Spinal cord (tissue), 10 donors: ENCODE data around the gene CREB1. TPM values are rescaled to one million over a fixed set of nuclear protein-coding genes. Genes with fewer than 3 reads are reported as not detected.

Experiments used
- DNase-seq, 6 donors: peaks; one replicate each; pipeline versions ENCODE4 v3.0.0 to v3.0.0-alpha.2; 2013 to 2015; ENCODE audit warnings: low spot score in 6 of 6, low read depth in 4 of 6
- H3K27ac ChIP-seq: one replicate; pipeline ENCODE4 v1.5.1; 2013; ENCODE audit warnings: low read depth, low read length, control low read depth
- H3K27me3 ChIP-seq: one replicate; pipeline ENCODE4 v1.6.1; 2013; ENCODE audit warnings: low read length; ENCODE audit not compliant: control insufficient read depth, insufficient read depth
- H3K36me3 ChIP-seq: one replicate; pipeline ENCODE4 v1.6.1; 2013; ENCODE audit warnings: low read length; ENCODE audit not compliant: control insufficient read depth, insufficient read depth
- H3K4me1 ChIP-seq: one replicate; pipeline ENCODE4 v1.6.1; 2013; ENCODE audit warnings: low read length; ENCODE audit not compliant: control insufficient read depth, insufficient read depth
- H3K4me3 ChIP-seq: one replicate; pipeline ENCODE4 v1.5.1; 2013; ENCODE audit warnings: low read depth, low read length, control low read depth
- H3K9me3 ChIP-seq: one replicate; pipeline ENCODE4 v1.6.1; 2013; ENCODE audit warnings: low read length; ENCODE audit not compliant: control insufficient read depth, insufficient read depth
- WGBS: methylation state at CpG from one replicate; pipeline ENCODE4 v1.1.5; 2013; ENCODE audit warnings: missing lambda C conversion rate; ENCODE audit not compliant: insufficient coverage; 5-methylcytosine and 5-hydroxymethylcytosine counted together
- polyA plus RNA-seq, 2 donors: library from polyadenylated mRNA; unstranded; fragments of 120-200 nt; gene quantifications; one replicate each; pipeline ENCODE4 v1.2.1, GENCODE V29; 2013; ENCODE audit not compliant: insufficient read length in 2 of 2
- total RNA-seq, 2 donors: library from RNA; depleted of rRNA in 1 of 2; stranded (reverse); fragments of 120-200 nt in 1 of 2; fragments of >200 nt in 1 of 2; gene quantifications; one replicate each; pipeline versions ENCODE4 v1.2.3 to v1.2.4, GENCODE V29; 2013 to 2014
- donor health status: healthy.

CREB1 gene
- total and polyA plus RNA-seq, 4 donors, result 32.3 to 82.6 (median 53.4) TPM

GRCh38 chr2:207594731-207595130 lies 65.0 kb downstream of the CREB1 start:
- no CpG with 5 or more reads among the region's 4 CpGs for WGBS
- DNase-seq, result no peak

GRCh38 chr2:207599636-207600035 lies 69.9 kb downstream of the CREB1 start:
- no peaks in the 10 kb centered on the region for H3K9me3 ChIP-seq
- H3K4me1 ChIP-seq, result no peaks in the 10 kb centered on the region
- H3K36me3 ChIP-seq, result peaks cover 8% of the 10 kb centered on the region
- H3K27ac ChIP-seq, result no peak overlapping the region
- no peak overlapping the region for H3K4me3 ChIP-seq
- DNase-seq, result no peak
- no peaks in the 10 kb centered on the region for H3K27me3 ChIP-seq

More at GRCh38 chr2:207594731-207595130, 65.0 kb downstream of the CREB1 start:
- H3K9me3 ChIP-seq, result peaks cover 6% of the 10 kb centered on the region
- H3K36me3 ChIP-seq, result peaks cover 22% of the 10 kb centered on the region
- no peak overlapping the region for H3K27ac ChIP-seq
- no peak overlapping the region for H3K4me3 ChIP-seq
- no peaks in the 10 kb centered on the region for H3K27me3 ChIP-seq
- H3K4me1 ChIP-seq, result no peaks in the 10 kb centered on the region

GRCh38 chr2:207600231-207600630 lies 70.5 kb downstream of the CREB1 start:
- H3K9me3 ChIP-seq, result no peaks in the 10 kb centered on the region
- no peak overlapping the region for H3K4me3 ChIP-seq
- no peaks in the 10 kb centered on the region for H3K27me3 ChIP-seq
- H3K36me3 ChIP-seq, result peaks cover 8% of the 10 kb centered on the region
- no peak overlapping the region for H3K27ac ChIP-seq
- no peaks in the 10 kb centered on the region for H3K4me1 ChIP-seq
- DNase-seq, result no peak

- Histone ChIP-seq H3K27me3 (no peaks in the 10 kb centered on the region), H3K4me1 (no peaks in the 10 kb centered on the region), H3K36me3 (no peaks in the 10 kb centered on the region), H3K27ac (no peak overlapping the region), H3K9me3 (no peaks in the 10 kb centered on the region), H3K4me3 (no peak overlapping the region)
- no peak for DNase-seq
- WGBS, result no CpG with 5 or more reads among the region's 1 CpG
These were observed 72.0 kb downstream of the CREB1 start for GRCh38 chr2:207601774-207602173.

GRCh38 chr2:207603486-207603885 lies 73.7 kb downstream of the CREB1 start:
- H3K4me1 ChIP-seq, result no peaks in the 10 kb centered on the region
- H3K27ac ChIP-seq, result no peak overlapping the region
- no CpG with 5 or more reads among the region's 2 CpGs for WGBS
- no peaks in the 10 kb centered on the region for H3K27me3 ChIP-seq
- H3K36me3 ChIP-seq, result no peaks in the 10 kb centered on the region
- H3K4me3 ChIP-seq, result no peak overlapping the region
- no peaks in the 10 kb centered on the region for H3K9me3 ChIP-seq
- no peak for DNase-seq

- no CpG with 5 or more reads among the region's 7 CpGs for WGBS
- H3K36me3 ChIP-seq, result no peaks in the 10 kb centered on the region
These were observed 76.6 kb downstream of the CREB1 start for GRCh38 chr2:207606399-207606798.

GRCh38 chr2:207606829-207607228 lies 77.1 kb downstream of the CREB1 start:
- no peaks in the 10 kb centered on the region for H3K9me3 ChIP-seq
- H3K27me3 ChIP-seq, result no peaks in the 10 kb centered on the region
- no peaks in the 10 kb centered on the region for H3K36me3 ChIP-seq
- H3K4me1 ChIP-seq, result no peaks in the 10 kb centered on the region
- 87% methylated on average over 4 of the region's 5 CpGs for WGBS
- H3K27ac ChIP-seq, result no peak overlapping the region
- DNase-seq, result no peak
- H3K4me3 ChIP-seq, result no peak overlapping the region

More at GRCh38 chr2:207606399-207606798, 76.6 kb downstream of the CREB1 start:
- H3K4me3 ChIP-seq, result no peak overlapping the region
- H3K27me3 ChIP-seq, result no peaks in the 10 kb centered on the region
- H3K4me1 ChIP-seq, result no peaks in the 10 kb centered on the region
- no peak overlapping the region for H3K27ac ChIP-seq
- H3K9me3 ChIP-seq, result no peaks in the 10 kb centered on the region
- no peak for DNase-seq

- Histone ChIP-seq H3K9me3 (no peaks in the 10 kb centered on the region), H3K36me3 (peaks cover 3% of the 10 kb centered on the region), H3K27ac (no peak overlapping the region), H3K4me3 (no peak overlapping the region), H3K27me3 (no peaks in the 10 kb centered on the region), H3K4me1 (no peaks in the 10 kb centered on the region)
- WGBS, result 40% methylated on average over 1 of the region's 4 CpGs
- DNase-seq, result peak in 1 of 6 donors; percentile 2
These were observed 83.0 kb downstream of the CREB1 start for GRCh38 chr2:207612714-207613113.

GRCh38 chr2:207614824-207615223 lies 85.1 kb downstream of the CREB1 start:
- Histone ChIP-seq H3K27ac (no peak overlapping the region), H3K4me1 (no peaks in the 10 kb centered on the region), H3K36me3 (peaks cover 3% of the 10 kb centered on the region), H3K9me3 (no peaks in the 10 kb centered on the region), H3K4me3 (no peak overlapping the region), H3K27me3 (no peaks in the 10 kb centered on the region)
- 100% methylated on average over 2 of the region's 2 CpGs for WGBS
- DNase-seq, result no peak

GRCh38 chr2:207616185-207616584 lies 86.4 kb downstream of the CREB1 start:
- Histone ChIP-seq H3K4me1 (no peaks in the 10 kb centered on the region), H3K9me3 (no peaks in the 10 kb centered on the region), H3K27ac (no peak overlapping the region), H3K36me3 (peaks cover 3% of the 10 kb centered on the region), H3K4me3 (no peak overlapping the region), H3K27me3 (no peaks in the 10 kb centered on the region)
- 85% methylated on average over 4 of the region's 4 CpGs for WGBS
- DNase-seq, result no peak
